Fibroblast of the aortic adventitia (primary cell): ENCODE measurements around the gene GH2. TPM values are rescaled to one million over a fixed set of nuclear protein-coding genes. Genes with fewer than 3 reads are reported as not detected.

ENCODE experiments used
- DNase-seq: peaks from one replicate; pipeline ENCODE4 v3.0.0-alpha.2; 2010; ENCODE audit warnings: low read depth
- H3K4me3 ChIP-seq: 2 replicates; pipeline ENCODE4 v1.5.1; 2011; ENCODE audit warnings: low read depth, mild to moderate bottlenecking, control low read depth, low read length, moderate library complexity
- total RNA-seq: library from RNA; depleted of rRNA; stranded (reverse); fragments of >200 nt; gene quantifications from 2 replicates; pipeline ENCODE4 v1.2.3, GENCODE V29; 2012; ENCODE audit warnings: low replicate concordance
- TF ChIP-seq, protein P1 (sequence below): IDR thresholded peaks from 2 replicates; pipeline ENCODE4 v1.5.1; 2011; ENCODE audit warnings: mild to moderate bottlenecking, low read length, control low read depth, inconsistent platforms; ENCODE audit not compliant: insufficient read depth

GH2 gene
- total RNA-seq, 1 donor: not detected

DNA sequence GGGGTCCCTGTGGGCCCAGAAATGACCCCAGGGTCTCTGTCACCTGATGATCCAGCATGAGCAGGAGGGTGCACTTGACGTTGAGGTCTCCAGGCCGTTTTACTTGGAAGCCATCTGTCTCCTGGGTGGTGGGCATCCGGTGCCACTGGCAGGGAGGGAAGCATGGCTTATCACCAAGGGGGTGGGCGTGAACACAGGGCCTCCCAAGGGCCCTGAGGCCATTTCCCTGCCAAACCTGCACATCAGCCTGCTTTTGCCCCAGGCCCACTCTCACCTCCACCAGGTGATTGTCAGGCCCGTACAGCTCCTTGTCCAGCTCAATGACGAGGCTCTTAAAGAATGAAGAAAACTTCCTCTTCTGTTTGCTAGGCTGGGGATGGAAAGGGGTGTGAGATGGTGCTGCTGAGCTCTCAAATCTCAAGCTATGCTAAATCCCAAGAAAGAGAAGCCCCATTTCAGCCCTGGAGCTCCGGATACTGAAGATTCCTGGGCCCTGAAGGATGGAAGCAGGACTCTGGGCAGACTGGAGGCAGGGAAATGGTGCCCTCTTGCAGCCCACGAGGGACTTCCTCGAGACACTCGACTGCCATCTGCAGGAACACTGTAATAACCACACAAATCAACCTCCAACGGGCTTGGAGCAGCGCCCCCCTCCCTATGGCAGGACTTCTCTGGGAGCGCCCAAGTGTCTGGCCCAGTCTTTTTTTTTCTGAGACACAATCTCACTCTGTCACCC, 47.1 kb downstream of the GH2 start:
- TF ChIP-seq, protein P1, sequence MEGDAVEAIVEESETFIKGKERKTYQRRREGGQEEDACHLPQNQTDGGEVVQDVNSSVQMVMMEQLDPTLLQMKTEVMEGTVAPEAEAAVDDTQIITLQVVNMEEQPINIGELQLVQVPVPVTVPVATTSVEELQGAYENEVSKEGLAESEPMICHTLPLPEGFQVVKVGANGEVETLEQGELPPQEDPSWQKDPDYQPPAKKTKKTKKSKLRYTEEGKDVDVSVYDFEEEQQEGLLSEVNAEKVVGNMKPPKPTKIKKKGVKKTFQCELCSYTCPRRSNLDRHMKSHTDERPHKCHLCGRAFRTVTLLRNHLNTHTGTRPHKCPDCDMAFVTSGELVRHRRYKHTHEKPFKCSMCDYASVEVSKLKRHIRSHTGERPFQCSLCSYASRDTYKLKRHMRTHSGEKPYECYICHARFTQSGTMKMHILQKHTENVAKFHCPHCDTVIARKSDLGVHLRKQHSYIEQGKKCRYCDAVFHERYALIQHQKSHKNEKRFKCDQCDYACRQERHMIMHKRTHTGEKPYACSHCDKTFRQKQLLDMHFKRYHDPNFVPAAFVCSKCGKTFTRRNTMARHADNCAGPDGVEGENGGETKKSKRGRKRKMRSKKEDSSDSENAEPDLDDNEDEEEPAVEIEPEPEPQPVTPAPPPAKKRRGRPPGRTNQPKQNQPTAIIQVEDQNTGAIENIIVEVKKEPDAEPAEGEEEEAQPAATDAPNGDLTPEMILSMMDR: peak; percentile 69
- DNase-seq: peak; percentile 82
- H3K4me3 ChIP-seq: no peak overlapping the region

DNA sequence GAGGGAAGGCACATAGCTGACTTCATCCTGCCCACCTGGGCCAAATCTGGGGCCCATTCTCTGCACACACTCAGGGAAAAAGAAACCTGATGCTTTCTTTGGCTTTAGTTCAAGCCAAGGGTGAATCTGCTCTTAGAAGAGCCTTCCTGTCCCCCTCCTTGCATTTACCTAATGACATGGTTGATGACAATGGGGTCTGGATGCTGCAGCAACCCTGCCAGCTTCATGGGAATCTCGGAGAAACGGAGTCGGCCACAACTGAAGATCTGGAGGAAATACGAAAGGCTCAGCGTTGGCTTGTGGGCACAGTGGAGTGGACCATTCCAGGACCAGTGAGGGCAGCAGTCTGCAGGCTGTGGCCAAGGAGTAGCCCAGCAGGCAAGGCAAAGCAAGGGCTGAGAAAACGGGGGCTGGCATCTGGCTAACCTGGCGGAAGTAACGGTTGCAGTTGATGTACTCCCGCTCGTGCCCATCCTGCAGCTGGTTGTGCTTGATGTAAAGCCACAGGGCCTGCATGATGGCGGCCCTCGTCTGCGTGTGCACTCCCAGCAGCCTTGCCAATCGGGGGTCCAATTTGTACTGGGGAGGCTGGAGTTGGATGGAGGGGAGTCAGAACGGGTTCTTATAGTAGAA, 47.9 kb downstream of the GH2 start:
- H3K4me3 ChIP-seq: no peak overlapping the region
- TF ChIP-seq, protein P1: no peak
- no peak for DNase-seq

DNA sequence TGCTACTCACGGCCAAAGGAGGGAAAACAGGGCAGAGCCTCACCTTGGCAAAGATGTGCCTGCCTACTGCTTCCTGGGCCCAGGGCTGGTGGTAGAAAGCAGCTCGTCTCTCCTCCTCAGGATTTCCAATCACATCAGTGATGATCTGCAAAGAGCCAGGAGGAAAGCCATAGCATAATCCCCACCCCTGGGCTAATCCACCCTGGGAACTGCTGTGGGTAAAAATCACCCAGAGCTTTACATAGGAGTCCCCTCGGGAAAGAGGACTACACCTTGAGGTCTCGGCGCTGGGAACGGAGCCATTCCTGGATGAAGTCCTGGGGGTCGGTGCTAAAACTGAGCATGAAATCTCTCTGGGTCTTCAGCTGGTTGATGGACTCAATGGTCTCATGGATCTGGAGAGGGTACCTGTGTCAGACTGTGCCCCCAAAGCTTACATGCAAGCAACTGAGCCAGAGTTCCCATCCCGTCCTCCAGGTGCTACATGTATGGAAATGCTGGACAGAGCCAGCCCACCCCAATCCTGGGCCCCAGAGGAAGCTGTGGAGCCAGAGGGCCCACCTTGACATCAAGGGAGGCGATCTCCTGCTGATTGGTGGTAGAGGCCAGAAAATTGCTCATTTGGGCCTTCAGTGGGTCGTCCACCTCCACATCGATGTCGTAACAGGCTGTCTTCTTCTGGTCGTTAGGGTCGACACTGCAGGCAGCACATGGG, 48.6 kb downstream of the GH2 start:
- DNase-seq: no peak
- TF ChIP-seq, protein P1: no peak
- no peak overlapping the region for H3K4me3 ChIP-seq

DNA sequence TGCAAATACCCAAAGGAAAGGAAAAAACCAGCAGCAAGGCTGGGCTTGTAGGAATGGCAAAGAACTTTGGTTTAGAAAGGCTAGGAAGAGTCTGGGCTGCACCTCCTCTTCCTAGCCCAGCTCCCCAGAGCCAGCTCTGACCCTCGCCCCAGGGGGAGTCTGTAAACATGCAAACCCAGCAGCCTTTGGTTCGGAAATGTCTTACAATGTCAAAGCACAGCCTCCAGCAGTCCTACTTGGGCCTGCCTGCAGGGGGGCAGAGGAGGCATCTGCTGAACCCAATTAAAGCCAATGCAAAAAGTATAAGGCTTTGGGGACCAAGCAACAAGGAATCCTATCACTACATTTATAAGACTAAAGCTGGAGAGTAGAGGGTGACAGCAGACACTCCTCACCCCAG, 49.3 kb downstream of the GH2 start:
- TF ChIP-seq, protein P1: no peak
- no peak for DNase-seq
- H3K4me3 ChIP-seq: no peak overlapping the region

DNA sequence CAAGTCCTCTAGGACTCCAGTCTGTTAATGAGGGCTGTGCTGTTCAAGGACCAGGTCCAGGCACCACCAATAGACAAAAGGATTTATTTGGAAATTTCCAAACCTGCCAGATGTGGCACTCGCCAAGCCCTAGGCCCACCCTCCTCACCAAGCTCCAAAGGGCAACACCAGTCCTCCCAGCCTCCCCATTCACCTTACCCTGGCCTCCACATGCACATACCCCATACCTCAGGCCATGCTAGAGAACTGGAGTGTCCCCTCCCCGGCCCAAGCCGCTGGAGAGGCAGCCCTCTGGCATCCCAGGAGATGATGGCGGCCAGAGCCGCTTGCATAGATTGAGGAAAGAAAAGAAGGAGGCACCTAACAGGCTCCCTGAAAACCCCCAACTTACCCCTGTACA, 49.7 kb downstream of the GH2 start:
- no peak for DNase-seq

DNA sequence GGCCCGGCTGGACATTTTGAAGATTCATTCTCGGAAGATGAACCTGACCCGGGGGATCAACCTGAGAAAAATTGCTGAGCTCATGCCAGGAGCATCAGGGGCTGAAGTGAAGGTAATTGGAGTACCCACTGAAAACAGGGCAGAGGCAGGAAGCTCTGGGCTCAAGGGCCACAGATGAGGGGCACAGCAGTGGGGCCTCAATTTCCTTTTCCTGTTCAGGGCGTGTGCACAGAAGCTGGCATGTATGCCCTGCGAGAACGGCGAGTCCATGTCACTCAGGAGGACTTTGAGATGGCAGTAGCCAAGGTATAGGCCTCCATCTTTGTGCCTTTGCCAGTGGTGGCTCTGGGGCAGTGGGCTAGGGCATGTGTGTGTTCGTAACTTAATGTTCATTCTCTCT, 50.2 kb downstream of the GH2 start:
- H3K4me3 ChIP-seq: no peak overlapping the region
- TF ChIP-seq, protein P1: no peak
- DNase-seq: no peak

More for the DNA sequence above, 49.7 kb downstream of the GH2 start:
- TF ChIP-seq, protein P1: no peak
- no peak overlapping the region for H3K4me3 ChIP-seq
